ENCODE measurements around the gene CCR6. TPM values are rescaled to one million over a fixed set of nuclear protein-coding genes. Genes with fewer than 3 reads are reported as not detected.
"Not testable (repeated sequence)": the region's sequence is repeated elsewhere in the genome, so short reads cannot be mapped to it uniquely, and the experiment has no call there.

CCR6 gene
- total RNA-seq: not detected

GRCh38 chr6:167122827-167123657 is at the start of gene CCR6:
CCR6 (plus strand) TSS chr6:167123096; CDS start chr6:167136135, 13,039 bp downstream.
- ATAC-seq: no peak

GRCh38 chr6:167073679-167074274 is 49.1 kb upstream of the CCR6 start:
- no peak for ATAC-seq

- ATAC-seq: no peak
Observed at GRCh38 chr6:167077241-167077932, 45.5 kb upstream of the CCR6 start.

- no peak for ATAC-seq
Observed at GRCh38 chr6:167078745-167079144, 44.2 kb upstream of the CCR6 start.

GRCh38 chr6:167079853-167080297 is 43.0 kb upstream of the CCR6 start:
- peak; percentile 69 for ATAC-seq

- ATAC-seq: no peak
Observed at GRCh38 chr6:167087857-167088354, 35.0 kb upstream of the CCR6 start.

- ATAC-seq: not testable (repeated sequence)
Observed at GRCh38 chr6:167088741-167089140, 34.2 kb upstream of the CCR6 start.

GRCh38 chr6:167089243-167090142 is 33.4 kb upstream of the CCR6 start:
- peak; percentile 29 for ATAC-seq

GRCh38 chr6:167090171-167090570 is 32.7 kb upstream of the CCR6 start:
- no peak for ATAC-seq

GRCh38 chr6:167091026-167091804 is 31.7 kb upstream of the CCR6 start:
- no peak for ATAC-seq

- no peak for ATAC-seq
Observed at GRCh38 chr6:167091805-167092107, 31.1 kb upstream of the CCR6 start.

- ATAC-seq: no peak
Observed at GRCh38 chr6:167092672-167093339, 30.1 kb upstream of the CCR6 start.

- ATAC-seq: no peak
Observed at GRCh38 chr6:167093406-167093921, 29.4 kb upstream of the CCR6 start.

- ATAC-seq: peak; percentile 57
Observed at GRCh38 chr6:167093922-167094432, 28.9 kb upstream of the CCR6 start.

- ATAC-seq: no peak
Observed at GRCh38 chr6:167094436-167094819, 28.5 kb upstream of the CCR6 start.

GRCh38 chr6:167094820-167095637 is 27.9 kb upstream of the CCR6 start:
- ATAC-seq: peak; percentile 58

GRCh38 chr6:167095888-167096287 is 27.0 kb upstream of the CCR6 start:
- no peak for ATAC-seq

- no peak for ATAC-seq
Observed at GRCh38 chr6:167096991-167097390, 25.9 kb upstream of the CCR6 start.

- no peak for ATAC-seq
Observed at GRCh38 chr6:167097770-167098169, 25.1 kb upstream of the CCR6 start.

- ATAC-seq: no peak
Observed at GRCh38 chr6:167098825-167099225, 24.1 kb upstream of the CCR6 start.

All from esophagus mucosa (tissue), 1 donor.